ENCODE data around the gene MOXD1.

MOXD1 gene

GRCh38 chr6:132268209-132268608, 133.1 kb downstream of the MOXD1 start:
- peaks cover 0 to 4% of the 10 kb centered on the region in 2 donors for H3K4me1 ChIP-seq (ENCODE audit: control insufficient read depth in 2 of 2, insufficient read depth in 2 of 2, low read length in 2 of 2)
- H3K9ac ChIP-seq (ENCODE audit: low read depth in 1 of 2, low read length in 2 of 2) = no peak overlapping the region
- H3K27ac ChIP-seq (ENCODE audit: low read depth in 2 of 2, low read length in 2 of 2) = no peak overlapping the region
- no peak overlapping the region for H3K4me3 ChIP-seq (ENCODE audit: low read length in 2 of 2)
- H3K9me3 ChIP-seq (ENCODE audit: control insufficient read depth in 2 of 2, low read length in 2 of 2) = no peaks in the 10 kb centered on the region
- H3K36me3 ChIP-seq (ENCODE audit: control insufficient read depth in 2 of 2, insufficient read depth in 2 of 2, low read length in 2 of 2) = no peaks in the 10 kb centered on the region
- H3K27me3 ChIP-seq (ENCODE audit: control insufficient read depth in 2 of 2, insufficient read depth in 2 of 2, low read length in 2 of 2) = no peaks in the 10 kb centered on the region

GRCh38 chr6:132265451-132266097, 135.7 kb downstream of the MOXD1 start:
- Histone ChIP-seq H3K27me3 (ENCODE audit: control insufficient read depth in 2 of 2, insufficient read depth in 2 of 2, low read length in 2 of 2) (peaks cover 0 to 5% of the 10 kb centered on the region in 2 donors), H3K9me3 (ENCODE audit: control insufficient read depth in 2 of 2, low read length in 2 of 2) (no peaks in the 10 kb centered on the region), H3K36me3 (ENCODE audit: control insufficient read depth in 2 of 2, insufficient read depth in 2 of 2, low read length in 2 of 2) (no peaks in the 10 kb centered on the region), H3K4me3 (ENCODE audit: low read length in 2 of 2) (no peak overlapping the region), H3K9ac (ENCODE audit: low read depth in 1 of 2, low read length in 2 of 2) (no peak overlapping the region), H3K4me1 (ENCODE audit: control insufficient read depth in 2 of 2, insufficient read depth in 2 of 2, low read length in 2 of 2) (no peaks in the 10 kb centered on the region), H3K27ac (ENCODE audit: low read depth in 2 of 2, low read length in 2 of 2) (no peak overlapping the region)

GRCh38 chr6:132264021-132264500, 137.2 kb downstream of the MOXD1 start:
- no peak overlapping the region for H3K9ac ChIP-seq (ENCODE audit: low read depth in 1 of 2, low read length in 2 of 2)
- H3K27ac ChIP-seq (ENCODE audit: low read depth in 2 of 2, low read length in 2 of 2) = no peak overlapping the region
- H3K36me3 ChIP-seq (ENCODE audit: control insufficient read depth in 2 of 2, insufficient read depth in 2 of 2, low read length in 2 of 2) = no peaks in the 10 kb centered on the region
- no peaks in the 10 kb centered on the region for H3K4me1 ChIP-seq (ENCODE audit: control insufficient read depth in 2 of 2, insufficient read depth in 2 of 2, low read length in 2 of 2)
- no peak overlapping the region for H3K4me3 ChIP-seq (ENCODE audit: low read length in 2 of 2)
- peaks cover 0 to 5% of the 10 kb centered on the region in 2 donors for H3K27me3 ChIP-seq (ENCODE audit: control insufficient read depth in 2 of 2, insufficient read depth in 2 of 2, low read length in 2 of 2)
- H3K9me3 ChIP-seq (ENCODE audit: control insufficient read depth in 2 of 2, low read length in 2 of 2) = no peaks in the 10 kb centered on the region

- H3K4me1 ChIP-seq (ENCODE audit: control insufficient read depth in 2 of 2, insufficient read depth in 2 of 2, low read length in 2 of 2) = no peaks in the 10 kb centered on the region
- no peaks in the 10 kb centered on the region for H3K9me3 ChIP-seq (ENCODE audit: control insufficient read depth in 2 of 2, low read length in 2 of 2)
- H3K9ac ChIP-seq (ENCODE audit: low read depth in 1 of 2, low read length in 2 of 2) = no peak overlapping the region
- no peaks in the 10 kb centered on the region for H3K36me3 ChIP-seq (ENCODE audit: control insufficient read depth in 2 of 2, insufficient read depth in 2 of 2, low read length in 2 of 2)
- H3K4me3 ChIP-seq (ENCODE audit: low read length in 2 of 2) = no peak overlapping the region
- no peak overlapping the region for H3K27ac ChIP-seq (ENCODE audit: low read depth in 2 of 2, low read length in 2 of 2)
- peaks cover 0 to 5% of the 10 kb centered on the region in 2 donors for H3K27me3 ChIP-seq (ENCODE audit: control insufficient read depth in 2 of 2, insufficient read depth in 2 of 2, low read length in 2 of 2)
Observed at GRCh38 chr6:132261354-132261753, 139.9 kb downstream of the MOXD1 start.

- no peak overlapping the region for H3K9ac ChIP-seq (ENCODE audit: low read depth in 1 of 2, low read length in 2 of 2)
- H3K36me3 ChIP-seq (ENCODE audit: control insufficient read depth in 2 of 2, insufficient read depth in 2 of 2, low read length in 2 of 2) = no peaks in the 10 kb centered on the region
- no peaks in the 10 kb centered on the region for H3K4me1 ChIP-seq (ENCODE audit: control insufficient read depth in 2 of 2, insufficient read depth in 2 of 2, low read length in 2 of 2)
- peaks cover 0 to 5% of the 10 kb centered on the region in 2 donors for H3K27me3 ChIP-seq (ENCODE audit: control insufficient read depth in 2 of 2, insufficient read depth in 2 of 2, low read length in 2 of 2)
- H3K9me3 ChIP-seq (ENCODE audit: control insufficient read depth in 2 of 2, low read length in 2 of 2) = no peaks in the 10 kb centered on the region
- no peak overlapping the region for H3K4me3 ChIP-seq (ENCODE audit: low read length in 2 of 2)
- no peak overlapping the region for H3K27ac ChIP-seq (ENCODE audit: low read depth in 2 of 2, low read length in 2 of 2)
Observed at GRCh38 chr6:132259070-132259469, 142.2 kb downstream of the MOXD1 start.

GRCh38 chr6:132257561-132257960, 143.7 kb downstream of the MOXD1 start:
- Histone ChIP-seq H3K4me3 (ENCODE audit: low read length in 2 of 2) (no peak overlapping the region), H3K4me1 (ENCODE audit: control insufficient read depth in 2 of 2, insufficient read depth in 2 of 2, low read length in 2 of 2) (no peaks in the 10 kb centered on the region), H3K9ac (ENCODE audit: low read depth in 1 of 2, low read length in 2 of 2) (no peak overlapping the region), H3K27ac (ENCODE audit: low read depth in 2 of 2, low read length in 2 of 2) (no peak overlapping the region), H3K36me3 (ENCODE audit: control insufficient read depth in 2 of 2, insufficient read depth in 2 of 2, low read length in 2 of 2) (no peaks in the 10 kb centered on the region), H3K9me3 (ENCODE audit: control insufficient read depth in 2 of 2, low read length in 2 of 2) (no peaks in the 10 kb centered on the region), H3K27me3 (ENCODE audit: control insufficient read depth in 2 of 2, insufficient read depth in 2 of 2, low read length in 2 of 2) (peaks cover 0 to 5% of the 10 kb centered on the region in 2 donors)

- Histone ChIP-seq H3K27ac (ENCODE audit: low read depth in 2 of 2, low read length in 2 of 2) (no peak overlapping the region), H3K9ac (ENCODE audit: low read depth in 1 of 2, low read length in 2 of 2) (no peak overlapping the region), H3K36me3 (ENCODE audit: control insufficient read depth in 2 of 2, insufficient read depth in 2 of 2, low read length in 2 of 2) (no peaks in the 10 kb centered on the region), H3K9me3 (ENCODE audit: control insufficient read depth in 2 of 2, low read length in 2 of 2) (no peaks in the 10 kb centered on the region), H3K27me3 (ENCODE audit: control insufficient read depth in 2 of 2, insufficient read depth in 2 of 2, low read length in 2 of 2) (peaks cover 0 to 3% of the 10 kb centered on the region in 2 donors), H3K4me1 (ENCODE audit: control insufficient read depth in 2 of 2, insufficient read depth in 2 of 2, low read length in 2 of 2) (no peaks in the 10 kb centered on the region), H3K4me3 (ENCODE audit: low read length in 2 of 2) (no peak overlapping the region)
Observed at GRCh38 chr6:132256457-132256856, 144.8 kb downstream of the MOXD1 start.

- H3K9ac ChIP-seq (ENCODE audit: low read depth in 1 of 2, low read length in 2 of 2) = no peak overlapping the region
- no peaks in the 10 kb centered on the region for H3K27me3 ChIP-seq (ENCODE audit: control insufficient read depth in 2 of 2, insufficient read depth in 2 of 2, low read length in 2 of 2)
- H3K4me3 ChIP-seq (ENCODE audit: low read length in 2 of 2) = no peak overlapping the region
- H3K9me3 ChIP-seq (ENCODE audit: control insufficient read depth in 2 of 2, low read length in 2 of 2) = no peaks in the 10 kb centered on the region
- no peaks in the 10 kb centered on the region for H3K36me3 ChIP-seq (ENCODE audit: control insufficient read depth in 2 of 2, insufficient read depth in 2 of 2, low read length in 2 of 2)
- no peak overlapping the region for H3K27ac ChIP-seq (ENCODE audit: low read depth in 2 of 2, low read length in 2 of 2)
- H3K4me1 ChIP-seq (ENCODE audit: control insufficient read depth in 2 of 2, insufficient read depth in 2 of 2, low read length in 2 of 2) = no peaks in the 10 kb centered on the region
Observed at GRCh38 chr6:132253906-132254305, 147.4 kb downstream of the MOXD1 start.

- no peak overlapping the region for H3K4me3 ChIP-seq (ENCODE audit: low read length in 2 of 2)
- H3K9me3 ChIP-seq (ENCODE audit: control insufficient read depth in 2 of 2, low read length in 2 of 2) = no peaks in the 10 kb centered on the region
- no peak overlapping the region for H3K9ac ChIP-seq (ENCODE audit: low read depth in 1 of 2, low read length in 2 of 2)
- H3K27me3 ChIP-seq (ENCODE audit: control insufficient read depth in 2 of 2, insufficient read depth in 2 of 2, low read length in 2 of 2) = no peaks in the 10 kb centered on the region
- no peaks in the 10 kb centered on the region for H3K4me1 ChIP-seq (ENCODE audit: control insufficient read depth in 2 of 2, insufficient read depth in 2 of 2, low read length in 2 of 2)
- no peaks in the 10 kb centered on the region for H3K36me3 ChIP-seq (ENCODE audit: control insufficient read depth in 2 of 2, insufficient read depth in 2 of 2, low read length in 2 of 2)
- no peak overlapping the region for H3K27ac ChIP-seq (ENCODE audit: low read depth in 2 of 2, low read length in 2 of 2)
Observed at GRCh38 chr6:132253211-132253610, 148.1 kb downstream of the MOXD1 start.

GRCh38 chr6:132252113-132252512, 149.2 kb downstream of the MOXD1 start:
- Histone ChIP-seq H3K27ac (ENCODE audit: low read depth in 2 of 2, low read length in 2 of 2) (no peak overlapping the region), H3K9ac (ENCODE audit: low read depth in 1 of 2, low read length in 2 of 2) (no peak overlapping the region), H3K27me3 (ENCODE audit: control insufficient read depth in 2 of 2, insufficient read depth in 2 of 2, low read length in 2 of 2) (no peaks in the 10 kb centered on the region), H3K4me3 (ENCODE audit: low read length in 2 of 2) (no peak overlapping the region), H3K36me3 (ENCODE audit: control insufficient read depth in 2 of 2, insufficient read depth in 2 of 2, low read length in 2 of 2) (no peaks in the 10 kb centered on the region), H3K4me1 (ENCODE audit: control insufficient read depth in 2 of 2, insufficient read depth in 2 of 2, low read length in 2 of 2) (no peaks in the 10 kb centered on the region), H3K9me3 (ENCODE audit: control insufficient read depth in 2 of 2, low read length in 2 of 2) (no peaks in the 10 kb centered on the region)

All from mucosa of rectum (tissue), 2 donors.